ENCODE data around the gene SEMA6A. TPM values are rescaled to one million over a fixed set of nuclear protein-coding genes. Genes with fewer than 3 reads are reported as not detected.

Gene SEMA6A
- total RNA-seq, 1 donor from 2014 or later: not detected

DNA sequence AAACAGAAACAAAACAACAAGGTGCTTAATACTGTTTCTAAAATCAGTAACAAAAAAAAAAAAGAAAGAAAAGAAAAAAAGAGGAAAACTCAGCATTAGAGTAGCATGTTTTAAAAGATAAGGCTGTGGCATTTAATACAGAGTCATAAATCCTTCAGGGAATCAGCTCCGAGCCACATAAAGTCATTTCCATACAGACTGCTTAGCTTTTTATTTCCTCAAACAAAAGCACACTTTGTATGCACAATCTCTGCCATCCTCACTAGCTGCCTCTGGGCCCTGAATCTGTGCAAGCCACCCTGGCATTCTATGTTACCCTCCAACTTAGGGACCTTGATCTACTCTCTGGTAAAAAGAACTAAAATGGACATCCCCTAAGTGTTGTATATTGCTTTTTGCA lies 87.6 kb downstream of the SEMA6A start:
- no peak overlapping the region for H3K27ac Mint-ChIP-seq
- peaks cover 4% of the 10 kb centered on the region for H3K4me1 Mint-ChIP-seq (ENCODE audit: low read depth)
- no peaks in the 10 kb centered on the region for H3K36me3 Mint-ChIP-seq (ENCODE audit: low read depth)
- intact Hi-C loops (cut with micrococcal nuclease): no loop called here
- no peaks in the 10 kb centered on the region for H3K27me3 Mint-ChIP-seq (ENCODE audit: low read depth)
- no peaks in the 10 kb centered on the region for H3K9me3 Mint-ChIP-seq
- no peak for DNase-seq (ENCODE audit: low spot score)
- H3K4me3 Mint-ChIP-seq (ENCODE audit: low read depth): no peak overlapping the region

DNA sequence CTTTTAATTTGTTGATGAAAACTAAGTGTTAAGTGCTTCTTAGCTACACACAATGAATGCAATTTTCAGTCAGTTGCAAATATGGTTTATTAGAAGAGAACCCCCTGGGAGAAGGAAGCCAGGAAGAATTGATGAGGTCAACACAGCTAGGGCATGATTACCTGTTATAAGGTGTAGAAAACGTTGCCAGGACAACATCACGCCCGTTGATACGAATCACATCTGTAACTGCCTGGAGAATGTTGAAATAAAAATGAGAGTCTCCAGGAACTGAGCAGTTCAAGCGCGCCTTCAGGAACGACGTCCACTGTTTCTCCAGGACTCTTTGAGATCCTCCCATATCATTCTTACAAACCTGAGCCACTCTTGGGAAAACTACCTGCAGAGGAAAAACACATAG lies 88.0 kb downstream of the SEMA6A start:
- Mint-ChIP-seq H3K4me1 (ENCODE audit: low read depth) (no peaks in the 10 kb centered on the region), H3K27me3 (ENCODE audit: low read depth) (no peaks in the 10 kb centered on the region), H3K36me3 (ENCODE audit: low read depth) (no peaks in the 10 kb centered on the region), H3K9me3 (no peaks in the 10 kb centered on the region), H3K27ac (no peak overlapping the region), H3K4me3 (ENCODE audit: low read depth) (no peak overlapping the region)
- intact Hi-C loops (cut with micrococcal nuclease): no loop called here
- no peak for DNase-seq (ENCODE audit: low spot score)

DNA sequence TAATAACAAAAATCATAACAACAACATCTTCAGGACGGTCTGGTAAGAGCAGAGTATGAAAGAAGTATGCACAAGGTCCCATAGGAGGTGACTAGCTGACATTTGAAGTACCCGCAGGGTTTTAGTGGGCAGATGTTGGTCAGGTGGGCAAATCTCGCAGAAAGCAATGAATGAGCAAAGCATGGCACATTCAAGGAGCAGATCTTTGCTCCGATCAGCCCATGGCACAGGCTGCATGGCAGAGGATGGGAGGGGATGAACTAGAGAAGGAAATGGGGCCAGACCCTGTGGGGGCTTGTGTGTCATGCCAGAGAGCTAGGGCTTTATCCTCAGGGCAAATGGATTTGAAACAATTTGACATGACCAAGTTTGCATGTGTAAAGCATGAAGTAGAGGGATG lies 90.0 kb downstream of the SEMA6A start:
- no peak for DNase-seq (ENCODE audit: low spot score)
- Mint-ChIP-seq H3K9me3 (no peaks in the 10 kb centered on the region), H3K27ac (no peak overlapping the region), H3K4me1 (ENCODE audit: low read depth) (no peaks in the 10 kb centered on the region), H3K27me3 (ENCODE audit: low read depth) (peaks cover 2% of the 10 kb centered on the region), H3K36me3 (ENCODE audit: low read depth) (no peaks in the 10 kb centered on the region), H3K4me3 (ENCODE audit: low read depth) (no peak overlapping the region)
- intact Hi-C loops (cut with micrococcal nuclease): no loop called here

DNA sequence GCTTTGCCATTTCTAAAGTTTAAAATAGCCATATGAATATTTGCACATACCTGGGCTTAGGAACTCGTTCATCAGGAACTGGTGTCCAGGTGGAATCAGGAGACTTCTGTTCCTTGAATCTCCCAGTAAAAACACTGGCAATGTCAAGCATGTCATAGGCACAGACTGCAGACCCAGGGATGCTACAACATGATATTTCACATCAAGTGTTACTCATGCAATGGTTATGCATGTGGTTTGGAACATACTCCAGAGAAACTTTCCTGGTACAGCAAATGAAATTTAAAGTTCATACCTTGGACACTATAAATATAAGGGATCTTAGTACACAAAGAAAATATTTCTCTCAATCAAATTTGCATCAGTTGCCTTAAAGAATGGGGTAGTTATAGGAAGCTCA lies 92.2 kb downstream of the SEMA6A start:
- Mint-ChIP-seq H3K36me3 (ENCODE audit: low read depth) (no peaks in the 10 kb centered on the region), H3K4me3 (ENCODE audit: low read depth) (no peak overlapping the region), H3K27me3 (ENCODE audit: low read depth) (peaks cover 2% of the 10 kb centered on the region), H3K4me1 (ENCODE audit: low read depth) (no peaks in the 10 kb centered on the region), H3K27ac (no peak overlapping the region), H3K9me3 (peaks cover 2% of the 10 kb centered on the region)
- no peak for DNase-seq (ENCODE audit: low spot score)
- intact Hi-C loops (cut with micrococcal nuclease): no loop called here

DNA sequence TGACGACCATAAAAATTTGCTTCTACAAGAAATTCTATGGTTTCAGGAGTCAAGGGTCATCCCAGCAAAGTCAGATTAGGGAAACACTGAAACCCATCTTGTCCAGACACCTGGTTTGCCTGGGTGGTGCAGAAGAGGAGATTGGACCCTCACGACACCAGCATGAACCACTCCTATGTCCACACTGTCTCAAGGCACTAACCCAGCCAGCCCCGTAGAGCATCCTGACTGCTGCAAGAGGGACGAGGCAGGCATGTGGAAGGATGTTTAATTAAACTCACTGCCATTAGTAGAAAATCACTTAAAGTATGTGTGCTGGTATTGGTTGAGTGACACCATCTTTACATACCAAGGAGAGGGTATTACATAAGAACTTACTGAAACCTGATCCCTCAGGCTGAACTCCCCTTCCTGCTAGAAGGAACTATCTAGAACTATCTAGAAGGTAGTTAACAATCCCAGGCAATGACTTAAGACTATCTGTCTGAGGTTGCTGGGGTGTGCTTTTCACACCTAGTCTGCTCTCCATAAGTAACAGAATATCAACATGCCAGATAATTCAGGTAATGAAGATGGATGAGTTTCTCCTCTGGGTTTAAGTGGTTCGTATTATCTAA lies 93.6 kb downstream of the SEMA6A start:
- Mint-ChIP-seq H3K36me3 (ENCODE audit: low read depth) (no peaks in the 10 kb centered on the region), H3K27me3 (ENCODE audit: low read depth) (peaks cover 2% of the 10 kb centered on the region), H3K4me1 (ENCODE audit: low read depth) (no peaks in the 10 kb centered on the region), H3K4me3 (ENCODE audit: low read depth) (no peak overlapping the region), H3K9me3 (peaks cover 10% of the 10 kb centered on the region), H3K27ac (no peak overlapping the region)
- no peak for DNase-seq (ENCODE audit: low spot score)
- intact Hi-C loops (cut with micrococcal nuclease): no loop called here

DNA sequence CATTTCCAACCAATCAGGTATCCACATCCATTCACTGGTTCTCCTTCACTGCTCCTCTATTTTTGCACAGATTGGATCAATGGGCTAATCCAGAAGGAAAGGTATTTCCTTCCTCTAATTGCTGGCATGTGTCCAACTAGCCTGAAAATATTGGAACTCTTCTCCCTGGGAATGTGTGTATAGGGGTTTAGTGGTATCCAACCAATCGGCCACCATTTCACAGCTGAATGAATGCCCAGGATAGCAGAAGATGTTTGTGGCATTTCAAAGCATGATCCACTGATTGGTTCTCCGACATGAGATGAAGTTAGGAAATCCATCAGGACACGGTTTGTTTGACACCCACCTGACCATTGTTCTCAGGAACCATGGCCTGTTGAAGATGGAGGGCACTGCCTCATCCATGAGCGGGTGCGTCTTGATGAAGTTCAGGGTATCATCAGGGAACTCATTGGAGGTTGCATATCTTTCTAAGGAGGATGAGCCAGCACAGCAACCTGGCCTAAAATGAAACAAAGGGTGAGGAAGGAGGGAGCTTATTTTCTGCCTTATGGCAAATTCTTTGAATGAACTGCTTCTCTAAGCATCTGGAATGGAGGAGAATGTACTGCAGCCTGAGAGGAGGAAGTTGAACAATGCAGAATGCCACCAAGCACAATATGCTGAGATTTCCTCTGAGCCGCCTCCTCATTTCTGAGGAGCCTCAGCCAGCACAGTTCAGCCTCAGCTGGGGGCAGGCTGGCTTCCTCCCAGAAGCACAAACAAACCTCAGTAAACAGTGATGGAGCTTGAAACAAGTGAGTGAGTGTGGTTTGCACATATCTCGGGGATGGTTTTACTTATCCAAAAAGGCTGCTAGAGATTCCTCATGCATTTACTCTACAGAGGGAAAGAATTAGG lies 94.6 kb downstream of the SEMA6A start:
- Mint-ChIP-seq H3K4me1 (ENCODE audit: low read depth) (no peaks in the 10 kb centered on the region), H3K36me3 (ENCODE audit: low read depth) (no peaks in the 10 kb centered on the region), H3K9me3 (peaks cover 14% of the 10 kb centered on the region), H3K4me3 (ENCODE audit: low read depth) (no peak overlapping the region), H3K27ac (no peak overlapping the region), H3K27me3 (ENCODE audit: low read depth) (peaks cover 2% of the 10 kb centered on the region)
- intact Hi-C loops (cut with micrococcal nuclease): no loop called here
- no peak for DNase-seq (ENCODE audit: low spot score)

DNA sequence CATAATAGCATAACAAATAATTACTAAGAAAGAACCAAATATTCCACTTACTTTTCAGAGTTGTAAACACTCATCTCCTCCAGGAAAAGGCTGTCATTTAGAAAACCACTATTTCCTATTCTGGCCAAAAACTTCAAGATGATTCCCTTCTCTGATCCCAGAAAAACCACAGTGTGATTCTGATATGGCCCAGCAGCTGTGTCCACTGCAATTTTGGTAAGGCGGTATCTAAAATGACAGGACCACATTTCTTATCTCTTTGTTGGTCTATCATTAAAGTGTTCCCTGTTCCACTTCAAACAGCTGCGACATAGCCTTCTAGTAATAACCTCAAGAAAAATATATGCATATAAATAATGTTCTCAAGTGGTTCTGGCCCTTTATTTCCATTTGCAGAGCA lies 96.1 kb downstream of the SEMA6A start:
- no peak overlapping the region for H3K4me3 Mint-ChIP-seq (ENCODE audit: low read depth)
- H3K36me3 Mint-ChIP-seq (ENCODE audit: low read depth): no peaks in the 10 kb centered on the region
- no peak for DNase-seq (ENCODE audit: low spot score)
- intact Hi-C loops (cut with micrococcal nuclease): no loop called here
- peaks cover 14% of the 10 kb centered on the region for H3K9me3 Mint-ChIP-seq
- H3K27ac Mint-ChIP-seq: no peak overlapping the region
- H3K27me3 Mint-ChIP-seq (ENCODE audit: low read depth): peaks cover 2% of the 10 kb centered on the region
- no peaks in the 10 kb centered on the region for H3K4me1 Mint-ChIP-seq (ENCODE audit: low read depth)

DNA sequence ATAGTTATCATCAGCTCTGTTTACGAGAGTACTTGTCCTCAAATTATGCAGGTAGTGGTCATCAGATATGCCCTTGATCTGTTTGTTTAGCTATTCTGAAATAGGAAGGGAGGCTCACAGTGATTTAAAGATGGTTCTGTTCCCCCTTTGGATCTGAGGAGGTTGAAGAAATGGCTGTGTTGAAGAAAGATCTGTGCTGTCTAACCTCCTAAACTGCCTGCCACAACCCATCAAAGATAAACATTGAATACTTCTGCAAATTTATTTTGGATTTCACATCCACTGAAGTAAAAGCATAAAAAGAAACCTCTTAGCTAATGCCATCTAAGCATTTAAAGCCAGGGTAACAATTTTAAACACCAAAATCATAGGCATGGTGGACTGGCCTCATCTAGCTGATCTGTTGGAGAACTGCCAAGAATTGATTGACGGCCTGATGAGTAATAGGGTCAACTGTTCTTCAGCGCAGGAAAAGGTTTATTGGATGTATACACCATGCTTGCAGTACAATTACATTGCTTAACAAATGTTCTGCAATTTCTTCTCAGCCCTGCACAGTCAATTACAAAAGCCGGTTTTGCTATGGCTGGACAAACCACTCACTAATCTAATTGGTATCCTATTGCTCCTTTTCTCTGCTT lies 97.6 kb downstream of the SEMA6A start:
- Mint-ChIP-seq H3K9me3 (peaks cover 14% of the 10 kb centered on the region), H3K4me3 (ENCODE audit: low read depth) (no peak overlapping the region), H3K27ac (no peak overlapping the region), H3K4me1 (ENCODE audit: low read depth) (no peaks in the 10 kb centered on the region), H3K27me3 (ENCODE audit: low read depth) (peaks cover 2% of the 10 kb centered on the region), H3K36me3 (ENCODE audit: low read depth) (no peaks in the 10 kb centered on the region)
- intact Hi-C loops (cut with micrococcal nuclease): no loop called here
- DNase-seq (ENCODE audit: low spot score): no peak

DNA sequence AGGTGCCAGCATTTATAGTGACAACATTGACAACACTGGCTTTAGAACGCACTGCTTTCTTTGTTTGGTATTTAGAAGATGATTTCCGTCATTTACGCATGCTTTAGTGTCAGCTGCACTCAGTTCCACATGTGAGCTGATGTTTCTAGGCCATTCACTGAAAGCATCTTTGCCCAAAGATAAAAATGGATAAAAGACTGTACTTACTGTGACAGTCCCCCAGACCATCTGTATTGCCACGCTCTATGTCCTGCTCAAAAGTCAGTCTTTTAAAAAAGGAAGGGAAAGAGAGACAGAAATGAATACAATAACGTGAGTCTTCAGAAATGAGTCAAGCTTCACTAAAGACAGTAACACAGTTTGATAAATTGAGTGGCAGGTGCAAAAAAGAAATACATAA lies 99.3 kb downstream of the SEMA6A start:
- intact Hi-C loops (cut with micrococcal nuclease): no loop called here
- H3K36me3 Mint-ChIP-seq (ENCODE audit: low read depth): no peaks in the 10 kb centered on the region
- no peaks in the 10 kb centered on the region for H3K27me3 Mint-ChIP-seq (ENCODE audit: low read depth)
- H3K4me1 Mint-ChIP-seq (ENCODE audit: low read depth): no peaks in the 10 kb centered on the region
- H3K27ac Mint-ChIP-seq: no peak overlapping the region
- peaks cover 14% of the 10 kb centered on the region for H3K9me3 Mint-ChIP-seq
- no peak overlapping the region for H3K4me3 Mint-ChIP-seq (ENCODE audit: low read depth)
- no peak for DNase-seq (ENCODE audit: low spot score)

DNA sequence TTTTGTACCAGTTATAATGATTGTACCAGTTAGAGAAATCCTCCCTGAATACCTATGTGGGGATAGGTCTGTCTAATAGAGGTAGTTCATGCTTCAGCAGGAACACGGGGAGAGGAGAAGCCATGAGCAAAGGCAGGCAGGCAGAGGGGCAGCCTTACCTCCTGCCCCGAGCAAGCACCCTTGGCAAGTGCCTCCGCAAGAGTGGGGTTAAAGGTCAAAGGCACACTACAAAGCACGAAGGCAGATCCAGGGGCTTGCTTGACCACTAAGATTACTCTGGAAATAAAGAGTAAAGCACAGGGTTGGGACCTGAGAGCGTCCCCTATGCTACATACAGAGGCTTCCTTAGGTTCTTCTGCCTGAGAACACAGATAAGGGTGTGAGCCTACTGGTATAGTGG lies 100.9 kb downstream of the SEMA6A start:
- no peak overlapping the region for H3K4me3 Mint-ChIP-seq (ENCODE audit: low read depth)
- peaks cover 15% of the 10 kb centered on the region for H3K9me3 Mint-ChIP-seq
- H3K4me1 Mint-ChIP-seq (ENCODE audit: low read depth): no peaks in the 10 kb centered on the region
- H3K27me3 Mint-ChIP-seq (ENCODE audit: low read depth): no peaks in the 10 kb centered on the region
- DNase-seq (ENCODE audit: low spot score): no peak
- no peak overlapping the region for H3K27ac Mint-ChIP-seq
- H3K36me3 Mint-ChIP-seq (ENCODE audit: low read depth): no peaks in the 10 kb centered on the region
- intact Hi-C loops (cut with micrococcal nuclease): no loop called here

DNA sequence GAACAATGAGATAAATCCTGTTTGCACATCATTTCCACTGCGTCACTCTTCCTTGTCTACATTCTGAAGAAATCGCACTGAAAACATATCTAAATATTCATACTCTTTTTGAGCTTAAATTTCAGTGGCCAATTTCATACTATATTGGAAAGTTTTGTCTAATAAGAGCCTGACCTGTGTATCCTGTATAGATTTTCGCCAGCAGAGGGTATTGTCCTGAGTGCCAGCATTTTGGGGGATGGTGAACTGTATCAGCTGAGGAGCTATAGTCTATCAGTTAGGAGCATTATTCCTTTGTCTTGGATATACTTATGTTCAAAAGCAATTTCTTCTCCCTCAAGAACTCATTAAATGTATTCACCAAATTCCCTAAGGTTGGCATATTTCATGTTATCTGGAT lies 102.3 kb downstream of the SEMA6A start:
- DNase-seq (ENCODE audit: low spot score): no peak
- Mint-ChIP-seq H3K4me1 (ENCODE audit: low read depth) (no peaks in the 10 kb centered on the region), H3K27me3 (ENCODE audit: low read depth) (no peaks in the 10 kb centered on the region), H3K27ac (no peak overlapping the region), H3K4me3 (ENCODE audit: low read depth) (no peak overlapping the region), H3K36me3 (ENCODE audit: low read depth) (no peaks in the 10 kb centered on the region), H3K9me3 (peaks cover 15% of the 10 kb centered on the region)
- intact Hi-C loops (cut with micrococcal nuclease): no loop called here

DNA sequence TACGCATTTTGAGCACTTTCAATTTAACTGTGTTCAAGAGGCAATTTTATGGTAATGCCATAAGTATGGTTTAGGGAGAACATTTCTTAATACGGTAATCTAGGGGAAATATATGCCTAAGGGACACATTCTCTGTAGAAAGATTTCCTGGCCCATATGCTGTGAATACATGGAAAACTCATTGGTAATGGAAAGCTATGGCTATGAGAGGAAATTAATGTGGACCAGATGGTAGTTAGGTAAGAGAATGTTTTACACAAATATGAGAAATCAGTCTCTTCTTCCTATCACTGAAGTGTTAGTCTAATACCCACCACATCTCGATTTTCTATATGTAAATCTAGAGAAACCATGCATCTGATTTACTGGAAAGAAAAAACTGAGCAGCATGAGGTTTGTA lies 105.0 kb downstream of the SEMA6A start:
- H3K27me3 Mint-ChIP-seq (ENCODE audit: low read depth): no peaks in the 10 kb centered on the region
- no peak overlapping the region for H3K4me3 Mint-ChIP-seq (ENCODE audit: low read depth)
- peaks cover 4% of the 10 kb centered on the region for H3K9me3 Mint-ChIP-seq
- H3K27ac Mint-ChIP-seq: no peak overlapping the region
- no peaks in the 10 kb centered on the region for H3K4me1 Mint-ChIP-seq (ENCODE audit: low read depth)
- intact Hi-C loops (cut with micrococcal nuclease): no loop called here
- DNase-seq (ENCODE audit: low spot score): no peak
- no peaks in the 10 kb centered on the region for H3K36me3 Mint-ChIP-seq (ENCODE audit: low read depth)

DNA sequence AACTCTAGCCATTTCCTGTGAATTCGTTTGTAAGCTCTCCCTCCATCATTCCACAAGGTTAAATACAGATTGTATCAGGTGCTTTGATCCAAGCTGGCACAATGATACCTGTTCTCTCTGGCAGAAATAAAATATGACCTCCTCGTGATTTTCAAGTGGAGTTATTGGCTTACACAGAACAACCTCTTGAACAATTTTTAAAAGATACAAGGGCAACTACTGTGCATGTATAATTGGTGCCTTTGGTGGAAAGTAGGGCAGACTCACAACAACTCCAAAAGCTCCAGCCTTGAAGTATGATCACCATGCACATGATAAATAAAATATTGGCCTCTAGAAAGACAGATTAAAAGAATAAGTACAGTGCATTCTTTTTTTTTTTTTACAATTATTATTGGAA lies 106.0 kb downstream of the SEMA6A start:
- Mint-ChIP-seq H3K4me3 (ENCODE audit: low read depth) (no peak overlapping the region), H3K27me3 (ENCODE audit: low read depth) (no peaks in the 10 kb centered on the region), H3K27ac (no peak overlapping the region), H3K36me3 (ENCODE audit: low read depth) (no peaks in the 10 kb centered on the region), H3K4me1 (ENCODE audit: low read depth) (no peaks in the 10 kb centered on the region), H3K9me3 (peaks cover 4% of the 10 kb centered on the region)
- intact Hi-C loops (cut with micrococcal nuclease): no loop called here
- no peak for DNase-seq (ENCODE audit: low spot score)

Data from activated T-helper 2 cell treated with anti-CD3 and anti-CD28 coated beads, Interferon-gamma antibody, Interleukin-2, Interleukin-4, amounts not matched to agents 10 μg/mL and 5 μg/mL and 100 μg/mL, durations not matched to agents 14 hours and 24 hours and 36 hours (primary cell).